Activated naive CD8-positive, alpha-beta T cell treated with anti-CD3 and anti-CD28 coated beads, Interleukin-2, amount 50 U/mL, for 24 hours (primary cell): ENCODE data around the gene SLC40A1.

ENCODE experiments used
- ATAC-seq: fragments of 150-1000 bp; cut with Tn5 transposase; one replicate; pipeline ENCODE4 v1.10.0; 2021
- DNase-seq: peaks from one replicate; pipeline ENCODE4 v3.0.0; 2021
- H3K27ac Mint-ChIP-seq: one replicate; pipeline ENCODE4 v1.8.0; 2021; ENCODE audit warnings: mild to moderate bottlenecking, mixed read lengths
- H3K27me3 Mint-ChIP-seq: one replicate; pipeline ENCODE4 v1.8.0; 2021; ENCODE audit warnings: mixed read lengths
- H3K36me3 Mint-ChIP-seq: one replicate; pipeline ENCODE4 v1.8.0; 2021; ENCODE audit warnings: low read depth, mixed read lengths
- H3K4me1 Mint-ChIP-seq: one replicate; pipeline ENCODE4 v1.8.0; 2021; ENCODE audit warnings: mixed read lengths
- H3K4me3 Mint-ChIP-seq: one replicate; pipeline ENCODE4 v1.8.0; 2021; ENCODE audit warnings: mild to moderate bottlenecking, moderate library complexity, mixed read lengths
- H3K9me3 Mint-ChIP-seq: one replicate; pipeline ENCODE4 v1.8.0; 2021; ENCODE audit warnings: mixed read lengths

Gene SLC40A1

GRCh38 chr2:189544318-189545042, 36.1 kb downstream of the SLC40A1 start:
- DNase-seq (no peak), ATAC-seq (no peak)
- Mint-ChIP-seq H3K9me3 (no peaks in the 10 kb centered on the region), H3K27me3 (peaks cover 3% of the 10 kb centered on the region), H3K4me3 (no peak overlapping the region), H3K27ac (no peak overlapping the region), H3K4me1 (no peaks in the 10 kb centered on the region), H3K36me3 (no peaks in the 10 kb centered on the region)

GRCh38 chr2:189543367-189543766, 37.2 kb downstream of the SLC40A1 start:
- no peak for ATAC-seq
- H3K36me3 Mint-ChIP-seq, result no peaks in the 10 kb centered on the region
- peaks cover 3% of the 10 kb centered on the region for H3K27me3 Mint-ChIP-seq
- H3K4me3 Mint-ChIP-seq, result no peak overlapping the region
- no peaks in the 10 kb centered on the region for H3K4me1 Mint-ChIP-seq
- no peak for DNase-seq
- no peak overlapping the region for H3K27ac Mint-ChIP-seq
- H3K9me3 Mint-ChIP-seq, result no peaks in the 10 kb centered on the region

DNA sequence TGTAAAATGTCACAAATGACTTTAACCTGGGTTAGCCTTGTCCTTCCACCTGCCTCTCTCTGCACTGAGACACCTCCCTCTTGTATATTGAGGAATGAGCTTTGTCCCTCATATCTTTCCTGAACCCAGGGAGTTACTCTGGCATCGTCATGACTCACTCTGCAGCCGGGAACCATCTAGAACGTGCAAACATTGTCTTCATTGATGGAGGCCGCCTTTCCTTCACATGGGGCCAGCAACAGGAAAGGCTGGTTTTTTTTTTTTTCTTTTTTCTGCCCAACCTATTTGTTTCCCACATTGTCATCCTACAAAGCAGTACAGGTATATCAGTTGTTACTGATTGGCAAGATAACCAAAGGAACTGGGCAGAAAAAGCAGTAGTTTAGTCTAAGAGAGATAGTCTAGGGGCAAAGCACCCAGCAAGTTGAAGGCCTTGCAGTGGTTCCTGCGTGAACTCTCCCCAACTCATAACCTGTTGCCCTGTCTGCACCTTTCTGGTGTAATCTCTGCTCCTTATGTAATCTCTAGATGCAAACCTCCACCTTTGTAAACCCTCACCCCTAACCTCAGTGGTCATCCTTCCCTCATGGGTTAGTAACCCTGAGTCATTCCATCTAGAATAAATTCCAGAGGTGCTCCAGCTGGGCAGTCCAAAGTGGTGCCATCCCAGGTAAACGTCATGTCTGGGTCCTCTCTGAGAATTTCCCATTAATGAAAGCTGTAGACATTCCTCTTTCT, 38.3 kb downstream of the SLC40A1 start:
- no peaks in the 10 kb centered on the region for H3K36me3 Mint-ChIP-seq
- no peaks in the 10 kb centered on the region for H3K9me3 Mint-ChIP-seq
- H3K4me3 Mint-ChIP-seq, result no peak overlapping the region
- no peaks in the 10 kb centered on the region for H3K4me1 Mint-ChIP-seq
- H3K27me3 Mint-ChIP-seq, result peaks cover 3% of the 10 kb centered on the region
- DNase-seq (no peak), ATAC-seq (no peak)
- no peak overlapping the region for H3K27ac Mint-ChIP-seq

- Mint-ChIP-seq H3K27me3 (peaks cover 5% of the 10 kb centered on the region), H3K9me3 (no peaks in the 10 kb centered on the region), H3K4me1 (no peaks in the 10 kb centered on the region), H3K27ac (no peak overlapping the region), H3K36me3 (no peaks in the 10 kb centered on the region), H3K4me3 (no peak overlapping the region)
- DNase-seq (no peak), ATAC-seq (no peak)
Observed at GRCh38 chr2:189541591-189541990, 39.0 kb downstream of the SLC40A1 start.

DNA sequence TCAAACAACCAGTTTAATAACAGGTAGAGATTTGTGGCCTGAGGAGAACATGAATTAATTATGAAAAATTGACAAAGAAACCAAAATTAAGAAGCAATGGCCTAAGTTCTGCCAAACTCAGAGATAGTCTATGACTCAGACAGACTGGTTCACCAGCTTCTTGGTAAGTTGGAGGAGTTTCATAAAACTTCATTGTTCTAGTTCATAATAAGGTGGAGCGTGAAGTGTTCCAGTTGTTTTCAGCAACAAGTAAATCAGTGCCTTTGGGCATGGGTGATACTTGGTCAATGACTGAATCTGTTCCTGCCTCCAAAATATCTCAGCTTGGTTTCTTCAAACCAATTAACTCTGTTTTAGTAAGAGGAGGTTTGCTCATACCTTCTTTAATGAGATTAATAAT, 40.0 kb downstream of the SLC40A1 start:
- peaks cover 6% of the 10 kb centered on the region for H3K27me3 Mint-ChIP-seq
- ATAC-seq (no peak), DNase-seq (no peak)
- no peaks in the 10 kb centered on the region for H3K36me3 Mint-ChIP-seq
- no peak overlapping the region for H3K4me3 Mint-ChIP-seq
- H3K9me3 Mint-ChIP-seq, result no peaks in the 10 kb centered on the region
- no peaks in the 10 kb centered on the region for H3K4me1 Mint-ChIP-seq
- no peak overlapping the region for H3K27ac Mint-ChIP-seq

DNA sequence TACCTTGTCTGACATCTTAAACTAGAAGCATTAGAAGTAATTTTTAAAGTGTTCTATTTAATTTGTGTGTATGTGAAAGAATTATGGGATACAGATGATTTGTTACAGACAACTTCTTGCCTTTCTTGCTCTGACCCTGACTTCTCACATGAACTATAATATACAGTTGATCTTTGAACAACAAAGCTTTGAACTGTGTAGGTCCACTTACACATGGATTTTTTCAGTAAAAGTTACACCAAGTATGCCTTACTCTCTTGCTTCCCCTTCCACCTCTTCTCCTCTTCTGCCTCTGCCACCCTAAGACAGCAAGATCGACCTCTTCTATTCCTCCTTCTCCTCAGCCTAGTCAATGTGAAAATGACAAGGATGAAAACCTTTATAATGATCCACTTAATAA, 42.2 kb downstream of the SLC40A1 start:
- DNase-seq, result no peak
- no peaks in the 10 kb centered on the region for H3K36me3 Mint-ChIP-seq
- H3K27ac Mint-ChIP-seq, result no peak overlapping the region
- H3K9me3 Mint-ChIP-seq, result no peaks in the 10 kb centered on the region
- no peaks in the 10 kb centered on the region for H3K4me1 Mint-ChIP-seq
- H3K27me3 Mint-ChIP-seq, result peaks cover 6% of the 10 kb centered on the region
- no peak for ATAC-seq
- H3K4me3 Mint-ChIP-seq, result no peak overlapping the region

DNA sequence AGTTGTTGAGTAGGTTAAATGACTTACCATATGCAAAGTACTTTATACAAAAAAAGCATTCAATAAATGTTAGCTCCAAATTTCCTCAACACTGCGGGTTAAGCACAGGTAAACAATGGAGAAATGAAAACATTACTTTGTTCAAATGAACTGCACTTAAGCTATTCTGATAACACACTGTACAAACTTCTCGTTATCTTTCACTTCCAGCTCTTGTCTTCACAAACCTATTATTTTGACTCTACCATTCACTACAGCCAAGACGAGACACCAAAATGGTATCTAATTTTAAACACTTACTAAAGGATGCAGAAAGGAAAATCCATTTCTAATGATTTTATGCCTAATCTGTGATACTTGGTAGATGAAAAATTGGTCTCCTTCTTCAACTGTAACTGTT, 43.8 kb downstream of the SLC40A1 start:
- peaks cover 7% of the 10 kb centered on the region for H3K27me3 Mint-ChIP-seq
- DNase-seq, result no peak
- no peaks in the 10 kb centered on the region for H3K4me1 Mint-ChIP-seq
- no peak overlapping the region for H3K27ac Mint-ChIP-seq
- no peaks in the 10 kb centered on the region for H3K36me3 Mint-ChIP-seq
- no peak for ATAC-seq
- no peaks in the 10 kb centered on the region for H3K9me3 Mint-ChIP-seq
- H3K4me3 Mint-ChIP-seq, result no peak overlapping the region

DNA sequence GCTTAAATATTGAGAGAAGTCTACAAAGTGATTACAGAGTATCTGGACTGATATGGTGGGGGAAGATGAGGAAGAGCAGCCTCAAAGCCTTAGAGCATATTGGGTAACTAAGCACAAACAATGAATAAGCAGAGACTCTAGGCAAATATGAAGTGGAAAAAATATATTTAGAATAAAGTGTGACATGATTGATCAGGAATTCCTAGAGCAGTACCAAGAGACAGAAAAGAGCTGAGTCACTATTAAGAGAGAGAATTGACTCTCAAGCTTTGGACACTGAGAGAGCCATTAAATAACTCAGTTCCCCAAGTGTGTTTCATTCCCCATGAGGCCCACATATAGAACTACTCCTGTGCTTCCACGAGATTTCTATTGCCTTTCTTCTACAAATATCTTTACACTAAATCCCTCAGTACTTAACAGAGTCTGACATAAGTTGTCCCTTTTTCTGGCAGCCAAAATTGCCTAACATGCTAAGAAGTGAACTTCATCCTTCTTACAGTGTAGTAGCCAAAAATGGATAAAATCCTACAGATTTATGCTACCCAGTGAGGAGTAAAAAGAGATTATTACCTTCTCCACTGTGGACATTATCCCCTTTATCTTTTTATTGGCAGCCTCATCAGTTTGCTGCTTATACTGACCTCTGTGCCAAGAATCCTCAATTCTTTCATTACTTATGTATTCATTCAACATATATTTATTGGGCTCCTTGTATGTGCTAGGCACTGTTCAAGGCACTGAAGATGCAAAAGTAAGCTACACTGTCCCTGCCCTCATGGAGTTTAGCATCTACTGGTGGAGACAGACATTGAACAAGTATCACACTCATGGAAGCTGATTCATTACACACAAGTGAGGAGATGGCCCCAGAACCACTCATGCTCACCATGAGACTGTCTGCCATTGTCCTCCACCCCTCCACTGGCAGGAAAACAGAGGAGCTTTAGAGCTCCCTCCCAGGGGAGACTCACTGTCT, 45.4 kb downstream of the SLC40A1 start:
- Mint-ChIP-seq H3K27me3 (peaks cover 7% of the 10 kb centered on the region), H3K4me1 (no peaks in the 10 kb centered on the region), H3K9me3 (no peaks in the 10 kb centered on the region), H3K4me3 (no peak overlapping the region), H3K36me3 (no peaks in the 10 kb centered on the region), H3K27ac (no peak overlapping the region)
- ATAC-seq (no peak), DNase-seq (no peak)

DNA sequence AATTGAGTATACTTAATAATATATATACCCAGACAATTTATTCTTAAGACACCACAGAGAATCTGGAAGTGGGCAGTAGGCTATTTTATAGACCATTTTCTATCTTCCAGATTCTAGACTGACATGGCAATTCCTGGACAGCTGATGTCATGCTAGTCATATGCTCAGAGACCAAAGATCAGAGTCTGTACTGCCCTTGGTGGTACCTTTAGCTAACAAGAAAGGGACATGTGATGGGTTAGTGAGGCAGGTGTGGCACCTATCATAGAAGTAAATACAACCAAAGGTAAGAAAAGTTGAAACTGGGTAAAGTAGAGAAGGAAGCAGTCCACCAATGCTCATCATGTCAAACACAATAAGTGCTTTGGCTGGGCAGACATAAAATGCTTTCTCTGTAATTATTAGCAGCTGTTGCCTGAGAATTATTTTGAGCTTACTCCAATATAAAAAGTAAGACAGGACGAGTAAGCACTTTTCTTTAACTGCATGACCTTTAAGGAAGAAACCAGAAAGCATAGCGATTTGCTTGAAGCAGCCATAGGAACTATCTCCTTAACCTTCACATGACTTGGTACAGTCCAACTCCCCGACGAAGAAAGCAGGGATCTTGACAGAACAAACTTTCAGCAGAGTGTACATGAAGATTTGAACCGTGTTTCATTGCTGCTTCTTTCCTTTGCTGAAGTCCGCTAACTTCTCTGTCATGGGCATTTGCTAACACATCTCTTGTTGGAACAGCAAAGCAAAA, 47.1 kb downstream of the SLC40A1 start:
- DNase-seq (no peak), ATAC-seq (no peak)
- H3K36me3 Mint-ChIP-seq, result no peaks in the 10 kb centered on the region
- H3K4me3 Mint-ChIP-seq, result no peak overlapping the region
- H3K4me1 Mint-ChIP-seq, result no peaks in the 10 kb centered on the region
- H3K27me3 Mint-ChIP-seq, result peaks cover 7% of the 10 kb centered on the region
- no peak overlapping the region for H3K27ac Mint-ChIP-seq
- H3K9me3 Mint-ChIP-seq, result no peaks in the 10 kb centered on the region

DNA sequence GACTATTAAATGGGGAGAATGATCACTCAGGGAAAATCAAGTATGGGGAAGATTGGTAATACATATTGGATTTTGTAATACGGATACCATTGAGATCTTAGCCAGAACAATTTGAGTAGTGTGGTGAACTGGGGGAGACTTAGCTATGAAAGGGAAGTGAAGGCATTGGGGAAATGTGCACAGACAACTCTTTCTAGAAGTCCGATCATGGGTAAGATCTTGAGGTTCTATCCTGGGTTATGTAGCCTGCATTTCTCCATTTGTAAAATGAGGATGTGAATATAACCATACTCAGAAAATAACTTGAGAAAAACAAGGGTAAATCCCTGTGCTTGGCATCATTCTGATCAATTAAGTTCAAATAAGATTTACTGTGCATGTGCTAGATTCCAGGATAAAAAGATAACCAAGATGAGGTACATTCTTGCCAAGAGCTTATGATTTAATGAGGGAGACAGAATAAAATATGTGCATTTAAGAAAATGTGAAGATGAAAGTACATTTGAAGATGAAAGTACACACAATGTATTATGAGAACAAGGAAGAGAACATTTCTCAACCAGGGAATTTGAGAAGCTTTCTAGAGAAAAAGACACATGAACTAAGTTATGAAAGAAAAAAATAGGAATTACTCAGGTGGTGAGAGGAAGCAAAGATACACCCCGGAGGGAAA, 49.5 kb downstream of the SLC40A1 start:
- Mint-ChIP-seq H3K4me3 (no peak overlapping the region), H3K9me3 (no peaks in the 10 kb centered on the region), H3K27me3 (peaks cover 2% of the 10 kb centered on the region), H3K36me3 (no peaks in the 10 kb centered on the region), H3K27ac (no peak overlapping the region), H3K4me1 (no peaks in the 10 kb centered on the region)
- ATAC-seq (no peak), DNase-seq (no peak)

- no peaks in the 10 kb centered on the region for H3K36me3 Mint-ChIP-seq
- H3K4me1 Mint-ChIP-seq, result no peaks in the 10 kb centered on the region
- DNase-seq (no peak), ATAC-seq (no peak)
- peaks cover 1% of the 10 kb centered on the region for H3K27me3 Mint-ChIP-seq
- H3K9me3 Mint-ChIP-seq, result no peaks in the 10 kb centered on the region
- no peak overlapping the region for H3K27ac Mint-ChIP-seq
- H3K4me3 Mint-ChIP-seq, result no peak overlapping the region
Observed at GRCh38 chr2:189528617-189529016, 52.0 kb downstream of the SLC40A1 start.

DNA sequence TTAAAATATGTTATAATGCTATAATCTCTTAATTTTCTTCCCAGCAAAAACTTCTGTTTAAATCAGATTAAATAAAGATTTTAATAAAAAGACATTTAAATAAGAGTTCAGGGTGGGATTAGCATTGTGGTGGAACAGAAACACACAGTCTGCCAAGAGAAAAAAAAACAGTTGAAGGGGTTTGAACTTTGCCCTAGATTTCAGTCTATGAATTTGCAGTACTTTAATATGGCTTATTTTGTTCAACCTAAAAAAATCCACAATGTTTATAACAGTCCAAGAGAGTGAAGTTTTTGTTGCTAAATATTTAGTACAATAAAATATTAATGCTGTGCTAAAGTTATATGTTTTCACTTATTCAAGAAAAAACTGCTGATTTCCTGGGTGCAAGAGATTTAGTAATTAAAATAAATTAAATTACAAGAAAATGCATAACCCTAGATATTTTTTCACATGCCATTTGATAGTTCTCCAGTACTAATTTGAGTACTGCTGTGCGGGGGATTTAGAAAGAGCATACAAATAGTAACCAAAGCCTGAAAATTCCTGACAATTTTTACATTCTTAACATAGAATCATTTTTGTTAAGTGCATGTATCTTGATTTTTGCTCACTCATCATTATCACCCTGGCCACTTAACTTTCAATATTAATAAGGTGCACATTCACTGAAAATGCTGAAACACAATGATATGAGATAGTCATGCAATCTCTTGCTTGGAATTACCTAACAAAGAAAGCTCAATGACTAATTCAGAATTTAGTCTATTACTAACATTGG, 52.6 kb downstream of the SLC40A1 start:
- Mint-ChIP-seq H3K27ac (no peak overlapping the region), H3K4me3 (no peak overlapping the region), H3K27me3 (peaks cover 1% of the 10 kb centered on the region), H3K9me3 (no peaks in the 10 kb centered on the region), H3K4me1 (no peaks in the 10 kb centered on the region), H3K36me3 (no peaks in the 10 kb centered on the region)
- no peak for DNase-seq
- ATAC-seq, result no peak

GRCh38 chr2:189527041-189527750, 53.4 kb downstream of the SLC40A1 start:
- no peak overlapping the region for H3K4me3 Mint-ChIP-seq
- no peaks in the 10 kb centered on the region for H3K27me3 Mint-ChIP-seq
- no peaks in the 10 kb centered on the region for H3K9me3 Mint-ChIP-seq
- DNase-seq, result no peak
- H3K27ac Mint-ChIP-seq, result no peak overlapping the region
- no peaks in the 10 kb centered on the region for H3K36me3 Mint-ChIP-seq
- H3K4me1 Mint-ChIP-seq, result no peaks in the 10 kb centered on the region
- no peak for ATAC-seq
